GM06990 (cell line): ENCODE results near the gene ACHE.

Experiments used
- DNase-seq: peaks from one replicate; pipeline ENCODE4 v3.0.0-alpha.2; 2011; ENCODE audit not compliant: insufficient read length; ENCODE audit errors: extremely low read depth
- H3K27me3 ChIP-seq: replicated peaks from 2 replicates; pipeline ENCODE4 v1.6.0; 2011; ENCODE audit warnings: low read length; ENCODE audit not compliant: control insufficient read depth, insufficient read depth
- H3K36me3 ChIP-seq: 2 replicates; pipeline ENCODE4 v1.5.1; 2011; ENCODE audit warnings: low read length; ENCODE audit not compliant: control insufficient read depth, insufficient read depth
- H3K4me3 ChIP-seq: replicated peaks from 2 replicates; pipeline ENCODE4 v1.5.1; 2011; ENCODE audit warnings: low read depth, mild to moderate bottlenecking, control low read depth, low read length
- TF ChIP-seq, protein P1 (sequence below): IDR thresholded peaks from 2 replicates; pipeline ENCODE4 v1.5.1; 2011; ENCODE audit warnings: low read length, control low read depth, mild to moderate bottlenecking, inconsistent platforms; ENCODE audit not compliant: insufficient read depth, poor library complexity, severe bottlenecking

The ACHE gene

DNA sequence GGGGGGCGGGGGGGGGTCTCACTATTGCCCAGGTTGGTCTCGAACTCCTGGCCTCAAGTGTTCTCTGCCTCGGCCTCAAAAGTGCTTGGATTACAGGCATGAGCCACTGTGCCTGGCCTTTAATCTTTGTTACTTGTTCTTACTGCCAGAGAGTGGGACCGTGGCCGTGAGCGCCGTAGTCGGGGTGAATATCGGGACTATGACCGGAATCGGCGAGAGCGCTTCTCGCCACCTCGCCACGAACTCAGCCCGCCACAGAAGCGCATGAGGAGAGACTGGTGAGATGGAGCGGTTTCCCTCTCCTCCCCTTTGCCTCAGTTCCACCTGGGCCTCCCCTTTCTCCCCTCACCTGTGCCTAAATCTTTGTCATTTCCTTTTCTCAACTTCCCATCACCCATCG is 14.6 kb downstream of the ACHE start:
- DNase-seq = no peak
- Histone ChIP-seq H3K27me3 (no peaks in the 10 kb centered on the region), H3K36me3 (peaks cover 40% of the 10 kb centered on the region), H3K4me3 (no peak overlapping the region)
- TF ChIP-seq, protein P1, sequence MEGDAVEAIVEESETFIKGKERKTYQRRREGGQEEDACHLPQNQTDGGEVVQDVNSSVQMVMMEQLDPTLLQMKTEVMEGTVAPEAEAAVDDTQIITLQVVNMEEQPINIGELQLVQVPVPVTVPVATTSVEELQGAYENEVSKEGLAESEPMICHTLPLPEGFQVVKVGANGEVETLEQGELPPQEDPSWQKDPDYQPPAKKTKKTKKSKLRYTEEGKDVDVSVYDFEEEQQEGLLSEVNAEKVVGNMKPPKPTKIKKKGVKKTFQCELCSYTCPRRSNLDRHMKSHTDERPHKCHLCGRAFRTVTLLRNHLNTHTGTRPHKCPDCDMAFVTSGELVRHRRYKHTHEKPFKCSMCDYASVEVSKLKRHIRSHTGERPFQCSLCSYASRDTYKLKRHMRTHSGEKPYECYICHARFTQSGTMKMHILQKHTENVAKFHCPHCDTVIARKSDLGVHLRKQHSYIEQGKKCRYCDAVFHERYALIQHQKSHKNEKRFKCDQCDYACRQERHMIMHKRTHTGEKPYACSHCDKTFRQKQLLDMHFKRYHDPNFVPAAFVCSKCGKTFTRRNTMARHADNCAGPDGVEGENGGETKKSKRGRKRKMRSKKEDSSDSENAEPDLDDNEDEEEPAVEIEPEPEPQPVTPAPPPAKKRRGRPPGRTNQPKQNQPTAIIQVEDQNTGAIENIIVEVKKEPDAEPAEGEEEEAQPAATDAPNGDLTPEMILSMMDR = no peak

DNA sequence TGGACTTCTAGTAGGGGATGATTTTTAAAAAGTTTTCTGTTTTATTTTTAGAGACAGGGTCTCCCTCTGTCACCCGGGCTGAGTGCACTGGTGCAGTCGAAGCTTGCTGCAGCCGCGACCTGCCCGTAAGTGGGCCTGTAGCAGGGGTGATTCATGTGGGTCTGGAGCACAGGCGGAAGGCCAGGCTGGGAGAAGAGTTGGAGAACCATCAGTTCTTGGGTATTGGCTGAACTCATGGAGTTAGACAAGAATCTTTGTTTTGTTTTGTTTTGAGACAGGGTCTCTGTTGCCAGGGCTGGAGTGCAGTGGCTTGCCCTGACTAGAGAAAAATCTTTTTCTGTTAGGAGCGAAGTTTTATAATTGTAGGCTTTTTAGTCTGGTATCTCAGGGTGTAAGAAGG is 15.0 kb downstream of the ACHE start:
- TF ChIP-seq, protein P1 = no peak
- H3K36me3 ChIP-seq = peaks cover 35% of the 10 kb centered on the region

DNA sequence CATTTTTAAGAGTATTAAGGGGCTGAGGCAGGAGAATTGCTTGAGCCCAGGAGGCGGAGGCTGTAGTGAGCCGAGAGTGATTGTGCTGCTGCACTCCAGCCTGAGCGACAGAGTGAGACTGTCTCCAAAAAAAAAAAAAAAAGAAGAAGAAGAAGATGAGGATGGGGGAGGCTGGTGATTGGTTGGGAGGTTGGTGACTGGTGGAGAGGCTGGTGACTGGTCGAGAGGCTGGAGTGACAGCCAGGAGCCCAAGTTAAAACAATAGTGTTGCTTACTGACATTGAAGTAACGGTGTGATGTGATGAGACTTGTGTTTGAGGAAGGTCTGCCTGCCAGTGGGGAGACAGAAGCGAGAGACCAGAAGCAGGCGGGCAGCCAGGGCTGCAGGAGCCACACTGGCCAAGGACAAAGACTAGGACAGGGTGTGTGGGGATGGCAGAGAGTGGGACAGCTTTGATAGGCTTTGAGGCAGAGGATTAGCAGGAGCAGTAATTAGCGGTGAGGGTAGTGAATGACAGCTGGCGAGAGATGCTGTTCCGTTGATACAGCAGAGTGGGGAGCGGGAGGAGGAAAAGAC is 15.9 kb downstream of the ACHE start:
- no peak overlapping the region for H3K4me3 ChIP-seq
- TF ChIP-seq, protein P1 = no peak
- DNase-seq = no peak
- peaks cover 28% of the 10 kb centered on the region for H3K36me3 ChIP-seq
- H3K27me3 ChIP-seq = no peaks in the 10 kb centered on the region

More for the DNA sequence above, 15.0 kb downstream of the ACHE start:
- no peaks in the 10 kb centered on the region for H3K27me3 ChIP-seq
- H3K4me3 ChIP-seq = no peak overlapping the region
- no peak for DNase-seq

DNA sequence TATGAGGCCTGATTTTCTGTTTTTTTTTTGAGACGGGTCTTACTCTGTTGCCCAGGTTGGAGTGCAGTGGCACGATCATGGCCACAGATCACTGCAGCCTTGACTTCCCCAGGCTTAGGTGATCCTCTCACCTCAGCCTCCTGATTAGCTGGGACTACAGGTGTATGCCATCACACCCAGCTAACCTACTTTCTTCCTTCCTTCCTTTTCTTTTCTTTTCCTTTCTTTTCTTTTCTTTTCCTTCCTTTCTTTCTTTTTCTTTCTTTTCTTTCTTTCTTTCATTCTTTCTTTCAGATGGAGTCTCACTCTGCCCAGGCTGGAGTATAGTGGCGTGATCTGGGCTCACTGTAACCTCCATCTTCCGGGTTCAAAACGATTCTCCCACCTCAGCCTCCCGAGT is 17.0 kb downstream of the ACHE start:
- Histone ChIP-seq H3K4me3 (no peak overlapping the region), H3K36me3 (peaks cover 26% of the 10 kb centered on the region), H3K27me3 (no peaks in the 10 kb centered on the region)
- TF ChIP-seq, protein P1 = no peak
- no peak for DNase-seq

DNA sequence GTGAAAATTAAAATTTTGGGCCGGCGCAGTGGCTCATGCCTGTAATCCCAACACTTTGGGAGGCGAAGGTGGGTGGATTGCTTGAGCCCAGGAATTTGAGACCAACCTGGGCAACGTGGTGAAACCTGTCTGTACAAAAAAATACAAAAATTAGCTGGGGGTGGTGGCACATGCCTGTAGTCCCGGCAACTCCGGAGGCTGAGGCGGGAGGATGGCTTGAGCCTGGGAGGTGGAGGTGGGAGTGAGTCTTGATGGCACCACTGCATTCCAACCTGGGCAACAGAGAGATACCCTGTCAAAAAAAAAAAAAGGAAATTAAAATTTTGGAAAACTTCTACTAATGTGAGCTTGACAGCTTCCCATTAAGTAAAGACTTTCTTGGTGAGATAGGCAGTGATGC is 17.7 kb downstream of the ACHE start:
- peaks cover 20% of the 10 kb centered on the region for H3K36me3 ChIP-seq
- no peaks in the 10 kb centered on the region for H3K27me3 ChIP-seq
- no peak for DNase-seq
- TF ChIP-seq, protein P1 = no peak
- no peak overlapping the region for H3K4me3 ChIP-seq

DNA sequence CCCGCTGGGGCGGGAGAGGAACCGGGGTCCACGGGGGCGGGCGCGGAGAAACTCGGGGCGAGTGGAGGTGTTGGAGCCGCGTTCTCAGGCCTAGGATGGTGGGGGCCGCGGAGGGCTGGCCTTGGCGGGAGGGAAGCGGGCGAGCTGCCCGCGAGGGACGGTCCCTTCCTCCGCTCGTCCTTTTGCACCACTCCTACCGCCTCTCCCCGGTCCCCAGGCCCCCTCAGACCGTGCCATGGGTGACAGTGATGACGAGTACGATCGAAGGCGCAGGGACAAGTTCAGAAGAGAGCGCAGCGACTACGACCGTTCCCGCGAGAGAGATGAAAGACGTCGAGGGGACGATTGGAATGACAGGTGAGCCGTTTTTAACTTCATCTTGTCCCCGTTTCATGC is 20.3 kb downstream of the ACHE start:
- no peak for DNase-seq
- TF ChIP-seq, protein P1 = no peak
- H3K27me3 ChIP-seq = no peaks in the 10 kb centered on the region
- H3K4me3 ChIP-seq = peak overlapping the region; percentile 80
- H3K36me3 ChIP-seq = peaks cover 13% of the 10 kb centered on the region
